ENCODE measurements around the gene SFT2D1.

- TF ChIP-seq, protein P1, sequence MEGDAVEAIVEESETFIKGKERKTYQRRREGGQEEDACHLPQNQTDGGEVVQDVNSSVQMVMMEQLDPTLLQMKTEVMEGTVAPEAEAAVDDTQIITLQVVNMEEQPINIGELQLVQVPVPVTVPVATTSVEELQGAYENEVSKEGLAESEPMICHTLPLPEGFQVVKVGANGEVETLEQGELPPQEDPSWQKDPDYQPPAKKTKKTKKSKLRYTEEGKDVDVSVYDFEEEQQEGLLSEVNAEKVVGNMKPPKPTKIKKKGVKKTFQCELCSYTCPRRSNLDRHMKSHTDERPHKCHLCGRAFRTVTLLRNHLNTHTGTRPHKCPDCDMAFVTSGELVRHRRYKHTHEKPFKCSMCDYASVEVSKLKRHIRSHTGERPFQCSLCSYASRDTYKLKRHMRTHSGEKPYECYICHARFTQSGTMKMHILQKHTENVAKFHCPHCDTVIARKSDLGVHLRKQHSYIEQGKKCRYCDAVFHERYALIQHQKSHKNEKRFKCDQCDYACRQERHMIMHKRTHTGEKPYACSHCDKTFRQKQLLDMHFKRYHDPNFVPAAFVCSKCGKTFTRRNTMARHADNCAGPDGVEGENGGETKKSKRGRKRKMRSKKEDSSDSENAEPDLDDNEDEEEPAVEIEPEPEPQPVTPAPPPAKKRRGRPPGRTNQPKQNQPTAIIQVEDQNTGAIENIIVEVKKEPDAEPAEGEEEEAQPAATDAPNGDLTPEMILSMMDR (IDR thresholded peaks at IDR 0.05): no peak
- TF ChIP-seq POLR2A (IDR thresholded peaks at IDR 0.05): no peak
Measured at GRCh38 chr6:166293731-166294584, 48.4 kb downstream of the SFT2D1 start.
